Prostate gland (tissue), 2 donors: ENCODE results near the gene GLMP.

Source experiments
- POLR2A ChIP-seq: fragments of 450-650 bp; IDR thresholded peaks from one replicate; pipeline ENCODE4 v1.6.1; 2016; ENCODE audit warnings: antibody characterized with exemption, mild to moderate bottlenecking
- POLR2AphosphoS5 ChIP-seq: sonication (generic); formaldehyde crosslinking; IDR thresholded peaks from one replicate; pipeline ENCODE4 v1.6.1; 2017; ENCODE audit warnings: antibody characterized with exemption
- TF ChIP-seq, protein P1 (sequence below), 4 experiments: fragments of 200-600 bp in 2 of 4; fragments of 450-650 bp in 2 of 4; sonication (generic) in 2 of 4; IDR thresholded peaks; 1 replicate in 3 of 4; 2 replicates in 1 of 4; pipeline ENCODE4 v1.5.1; 2016 to 2019; ENCODE audit warnings: antibody characterized with exemption in 4 of 4, mild to moderate bottlenecking in 2 of 4, moderate library complexity in 2 of 4

DNA sequence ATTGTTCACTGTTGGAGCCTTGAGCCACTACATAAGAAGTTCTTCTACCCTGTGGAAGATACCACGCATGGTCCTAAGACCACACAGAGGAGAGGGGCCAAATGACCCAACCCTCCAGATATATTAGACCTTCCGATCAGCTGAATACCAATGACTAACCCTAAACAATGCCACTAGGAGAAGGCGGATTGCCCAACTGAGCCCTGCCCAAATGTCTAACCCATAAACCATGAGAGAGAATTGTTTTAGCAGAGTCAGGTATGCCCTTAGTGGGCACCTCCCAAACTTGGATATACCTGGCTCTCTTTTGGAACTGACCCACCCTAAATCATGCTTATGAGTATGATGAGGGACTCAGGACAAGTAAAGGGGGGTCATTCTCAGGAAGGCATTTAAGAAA is 25.2 kb downstream of the GLMP start:
- TF ChIP-seq POLR2A (no peak), POLR2AphosphoS5 (no peak)
- TF ChIP-seq, protein P1, sequence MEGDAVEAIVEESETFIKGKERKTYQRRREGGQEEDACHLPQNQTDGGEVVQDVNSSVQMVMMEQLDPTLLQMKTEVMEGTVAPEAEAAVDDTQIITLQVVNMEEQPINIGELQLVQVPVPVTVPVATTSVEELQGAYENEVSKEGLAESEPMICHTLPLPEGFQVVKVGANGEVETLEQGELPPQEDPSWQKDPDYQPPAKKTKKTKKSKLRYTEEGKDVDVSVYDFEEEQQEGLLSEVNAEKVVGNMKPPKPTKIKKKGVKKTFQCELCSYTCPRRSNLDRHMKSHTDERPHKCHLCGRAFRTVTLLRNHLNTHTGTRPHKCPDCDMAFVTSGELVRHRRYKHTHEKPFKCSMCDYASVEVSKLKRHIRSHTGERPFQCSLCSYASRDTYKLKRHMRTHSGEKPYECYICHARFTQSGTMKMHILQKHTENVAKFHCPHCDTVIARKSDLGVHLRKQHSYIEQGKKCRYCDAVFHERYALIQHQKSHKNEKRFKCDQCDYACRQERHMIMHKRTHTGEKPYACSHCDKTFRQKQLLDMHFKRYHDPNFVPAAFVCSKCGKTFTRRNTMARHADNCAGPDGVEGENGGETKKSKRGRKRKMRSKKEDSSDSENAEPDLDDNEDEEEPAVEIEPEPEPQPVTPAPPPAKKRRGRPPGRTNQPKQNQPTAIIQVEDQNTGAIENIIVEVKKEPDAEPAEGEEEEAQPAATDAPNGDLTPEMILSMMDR (IDR thresholded peaks at IDR 0.05), result no peak
